Duodenal mucosa (tissue), 2 donors: ENCODE results near the gene PSMG4.
A peak's percentile ranks its signal among the peaks of the same experiment; 100 is the strongest.

Experiments used
- H3K27ac ChIP-seq: one replicate; pipeline ENCODE4 v1.7.0; 2013; ENCODE audit warnings: low read depth, low read length
- H3K27me3 ChIP-seq, 2 donors: one replicate each; pipeline ENCODE4 v1.7.0; 2013; ENCODE audit warnings: low read length in 2 of 2, control low read depth in 1 of 2; ENCODE audit not compliant: insufficient read depth in 2 of 2, control insufficient read depth in 1 of 2
- H3K36me3 ChIP-seq, 2 donors: one replicate each; pipeline ENCODE4 v1.7.0; 2013; ENCODE audit warnings: low read length in 2 of 2, control low read depth in 1 of 2; ENCODE audit not compliant: insufficient read depth in 2 of 2, control insufficient read depth in 1 of 2
- H3K4me1 ChIP-seq, 2 donors: one replicate each; pipeline ENCODE4 v1.7.0; 2013; ENCODE audit warnings: low read length in 2 of 2, control low read depth in 1 of 2; ENCODE audit not compliant: insufficient read depth in 2 of 2, control insufficient read depth in 1 of 2
- H3K4me3 ChIP-seq, 2 donors: one replicate each; pipeline ENCODE4 v1.7.0; 2013; ENCODE audit warnings: low read length in 2 of 2, low read depth in 1 of 2
- H3K9ac ChIP-seq, 2 donors: one replicate each; pipeline ENCODE4 v1.7.0; 2013; ENCODE audit warnings: low read length in 2 of 2, low read depth in 1 of 2
- H3K9me3 ChIP-seq, 2 donors: one replicate each; pipeline ENCODE4 v1.7.0; 2013; ENCODE audit warnings: low read length in 2 of 2, control low read depth in 1 of 2; ENCODE audit not compliant: control insufficient read depth in 1 of 2

The PSMG4 gene

DNA sequence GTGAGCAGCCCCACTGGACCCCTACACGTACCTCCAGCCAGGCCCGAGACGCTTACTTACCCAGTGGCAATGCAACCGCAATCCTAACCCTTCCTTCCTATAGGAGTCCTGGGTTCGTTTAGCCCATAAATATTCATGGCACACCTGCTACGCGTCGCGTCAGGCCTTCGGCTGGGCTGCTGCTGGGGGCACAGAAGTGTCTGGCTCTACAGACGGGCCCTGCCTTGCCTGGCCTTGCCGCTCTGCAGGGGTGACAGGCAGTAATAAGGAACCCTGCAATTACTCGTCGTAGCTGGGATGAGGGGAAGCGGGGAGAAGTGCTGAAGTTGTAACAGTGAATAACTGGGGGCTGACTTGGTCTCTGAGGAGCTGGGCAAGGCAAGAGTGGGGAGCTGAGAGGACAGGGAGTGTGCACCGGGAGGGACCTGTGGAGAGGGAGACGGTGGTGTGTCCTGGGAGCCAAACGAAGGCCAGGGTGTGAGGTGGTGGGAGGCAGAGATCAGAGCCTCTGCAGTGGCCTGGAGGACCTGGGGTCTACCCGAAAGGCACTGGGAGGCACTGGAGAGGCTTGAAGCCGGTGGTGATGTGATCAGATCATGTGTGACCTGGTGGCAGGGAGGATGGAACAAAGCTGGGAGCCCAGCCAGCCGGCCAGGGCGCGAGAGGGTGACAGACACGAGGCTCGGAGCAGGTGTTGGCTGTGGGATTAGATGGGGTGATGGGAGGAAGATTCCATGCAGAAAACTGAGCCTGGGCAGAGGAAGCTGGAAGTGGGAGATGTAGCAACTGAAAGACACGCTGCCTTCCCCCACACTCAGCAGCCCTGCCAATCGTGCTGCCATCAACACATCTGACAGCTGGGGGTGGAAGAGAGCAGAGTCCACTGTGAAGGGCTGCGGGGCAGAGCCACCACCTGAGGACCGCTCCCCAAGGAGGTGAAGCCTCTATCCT, 36.4 kb downstream of the PSMG4 start:
- H3K27ac ChIP-seq = no peak overlapping the region
- H3K4me3 ChIP-seq = no peak overlapping the region
- peaks cover 40 to 64% of the 10 kb centered on the region in 2 donors for H3K36me3 ChIP-seq
- peaks cover 10 to 14% of the 10 kb centered on the region in 2 donors for H3K4me1 ChIP-seq
- H3K9ac ChIP-seq = peak overlapping the region in 1 of 2 donors; percentile 43
- no peaks in the 10 kb centered on the region for H3K9me3 ChIP-seq
- H3K27me3 ChIP-seq = no peaks in the 10 kb centered on the region

GRCh38 chr6:3296078-3296477, 37.3 kb downstream of the PSMG4 start:
- Histone ChIP-seq H3K9me3 (no peaks in the 10 kb centered on the region), H3K36me3 (peaks cover 32 to 56% of the 10 kb centered on the region in 2 donors), H3K4me1 (peaks cover 10 to 14% of the 10 kb centered on the region in 2 donors), H3K27ac (no peak overlapping the region), H3K27me3 (no peaks in the 10 kb centered on the region), H3K9ac (peak overlapping the region in 1 of 2 donors; percentile 43), H3K4me3 (no peak overlapping the region)

DNA sequence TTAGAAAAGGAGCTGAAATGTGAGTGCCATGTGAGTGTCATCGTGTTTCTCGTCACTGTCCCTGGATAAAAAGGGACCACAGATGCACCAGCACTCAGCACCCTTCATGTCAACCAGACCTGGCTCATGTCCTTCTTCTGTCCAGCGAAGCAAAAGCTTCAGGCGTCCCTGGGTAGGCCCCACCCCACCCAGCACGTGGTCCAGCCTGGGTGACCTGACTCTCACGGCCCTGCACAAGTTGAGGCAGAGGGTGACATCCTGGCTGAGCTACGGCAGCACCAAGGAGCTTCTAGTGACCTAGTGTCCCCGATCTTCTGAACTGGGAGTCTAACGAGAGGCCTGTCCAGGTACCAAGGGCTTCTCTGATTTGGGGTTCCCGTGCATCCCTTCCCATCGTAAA, 37.8 kb downstream of the PSMG4 start:
- Histone ChIP-seq H3K36me3 (peaks cover 28 to 53% of the 10 kb centered on the region in 2 donors), H3K9me3 (no peaks in the 10 kb centered on the region), H3K4me1 (peaks cover 10 to 14% of the 10 kb centered on the region in 2 donors), H3K4me3 (no peak overlapping the region), H3K9ac (no peak overlapping the region), H3K27ac (no peak overlapping the region), H3K27me3 (no peaks in the 10 kb centered on the region)

GRCh38 chr6:3297006-3297405, 38.3 kb downstream of the PSMG4 start:
- H3K27ac ChIP-seq = no peak overlapping the region

DNA sequence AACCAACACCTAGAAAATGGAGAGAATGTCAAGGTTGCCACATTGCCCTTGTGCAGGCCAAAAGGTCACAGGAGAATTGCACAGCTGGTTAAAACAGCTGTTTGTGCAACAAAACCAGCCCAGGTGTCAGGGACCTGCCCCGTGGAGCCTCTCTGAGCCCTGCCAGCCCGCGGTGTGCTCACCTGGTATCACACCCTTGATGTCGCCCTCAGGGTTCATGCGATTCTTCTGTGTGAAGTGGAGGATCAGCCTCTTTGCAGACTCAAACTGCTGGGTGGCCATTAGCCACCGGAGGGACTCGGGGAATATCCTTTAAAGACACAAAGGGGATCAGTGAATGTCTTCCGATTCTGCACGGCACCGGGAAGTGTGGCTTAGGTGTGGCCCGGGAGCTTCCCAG, 39.2 kb downstream of the PSMG4 start:
- no peaks in the 10 kb centered on the region for H3K9me3 ChIP-seq
- H3K27me3 ChIP-seq = no peaks in the 10 kb centered on the region
- H3K9ac ChIP-seq = no peak overlapping the region
- H3K4me1 ChIP-seq = peaks cover 10 to 14% of the 10 kb centered on the region in 2 donors
- H3K4me3 ChIP-seq = no peak overlapping the region
- H3K27ac ChIP-seq = no peak overlapping the region
- H3K36me3 ChIP-seq = peaks cover 27 to 44% of the 10 kb centered on the region in 2 donors

More at GRCh38 chr6:3297006-3297405, 38.3 kb downstream of the PSMG4 start:
- Histone ChIP-seq H3K27me3 (no peaks in the 10 kb centered on the region), H3K9me3 (no peaks in the 10 kb centered on the region), H3K36me3 (peaks cover 27 to 53% of the 10 kb centered on the region in 2 donors), H3K4me3 (no peak overlapping the region), H3K9ac (no peak overlapping the region), H3K4me1 (peaks cover 10 to 14% of the 10 kb centered on the region in 2 donors)

- Histone ChIP-seq H3K9ac (no peak overlapping the region), H3K27me3 (no peaks in the 10 kb centered on the region), H3K4me1 (peaks cover 10 to 14% of the 10 kb centered on the region in 2 donors), H3K9me3 (no peaks in the 10 kb centered on the region), H3K27ac (no peak overlapping the region), H3K4me3 (no peak overlapping the region), H3K36me3 (peaks cover 27 to 34% of the 10 kb centered on the region in 2 donors)
Observed at GRCh38 chr6:3299221-3299620, 40.5 kb downstream of the PSMG4 start.

- Histone ChIP-seq H3K9me3 (no peaks in the 10 kb centered on the region), H3K4me3 (no peak overlapping the region), H3K4me1 (peaks cover 0 to under 1% of the 10 kb centered on the region in 2 donors), H3K27me3 (no peaks in the 10 kb centered on the region), H3K36me3 (peaks cover 11 to 36% of the 10 kb centered on the region in 2 donors), H3K27ac (no peak overlapping the region), H3K9ac (no peak overlapping the region)
Observed at GRCh38 chr6:3301506-3301905, 42.8 kb downstream of the PSMG4 start.

DNA sequence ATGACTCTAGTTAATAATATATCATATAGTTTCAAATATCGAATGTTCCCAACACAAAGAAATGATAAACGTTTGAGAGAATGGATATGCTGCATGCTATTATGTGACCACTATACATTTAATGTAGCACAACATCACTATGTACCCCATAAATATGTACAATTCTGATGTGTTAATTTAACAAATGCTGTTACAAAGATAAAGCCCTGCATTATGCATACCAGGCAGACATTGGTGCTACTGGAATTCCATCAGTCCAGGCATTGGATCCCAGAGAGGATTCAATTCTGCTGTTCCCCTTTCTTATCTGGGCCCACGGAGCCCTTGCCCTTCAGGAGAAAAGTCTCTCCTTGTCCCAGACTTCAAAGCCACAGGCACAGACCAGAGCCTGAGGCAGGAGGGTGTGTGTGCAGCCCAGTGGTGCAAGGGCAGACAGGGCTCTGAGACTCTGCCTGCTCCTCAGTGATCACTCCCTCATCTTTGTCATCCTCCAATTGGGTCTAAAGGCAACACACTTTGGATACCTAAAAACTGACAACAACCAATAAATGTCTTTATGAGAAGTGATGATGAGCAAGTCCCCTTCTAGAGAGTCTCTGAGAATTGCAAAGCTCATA, 45.2 kb downstream of the PSMG4 start:
- no peaks in the 10 kb centered on the region for H3K27me3 ChIP-seq
- H3K27ac ChIP-seq = no peak overlapping the region
- no peak overlapping the region for H3K4me3 ChIP-seq
- peaks cover 2 to 38% of the 10 kb centered on the region in 2 donors for H3K36me3 ChIP-seq
- H3K9ac ChIP-seq = no peak overlapping the region
- no peaks in the 10 kb centered on the region for H3K4me1 ChIP-seq
- H3K9me3 ChIP-seq = no peaks in the 10 kb centered on the region

- H3K4me1 ChIP-seq = no peaks in the 10 kb centered on the region
- H3K27me3 ChIP-seq = no peaks in the 10 kb centered on the region
- H3K9me3 ChIP-seq = no peaks in the 10 kb centered on the region
- no peak overlapping the region for H3K4me3 ChIP-seq
- H3K36me3 ChIP-seq = peaks cover 2 to 44% of the 10 kb centered on the region in 2 donors
- no peak overlapping the region for H3K9ac ChIP-seq
- H3K27ac ChIP-seq = no peak overlapping the region
Observed at GRCh38 chr6:3304500-3305215, 45.9 kb downstream of the PSMG4 start.

DNA sequence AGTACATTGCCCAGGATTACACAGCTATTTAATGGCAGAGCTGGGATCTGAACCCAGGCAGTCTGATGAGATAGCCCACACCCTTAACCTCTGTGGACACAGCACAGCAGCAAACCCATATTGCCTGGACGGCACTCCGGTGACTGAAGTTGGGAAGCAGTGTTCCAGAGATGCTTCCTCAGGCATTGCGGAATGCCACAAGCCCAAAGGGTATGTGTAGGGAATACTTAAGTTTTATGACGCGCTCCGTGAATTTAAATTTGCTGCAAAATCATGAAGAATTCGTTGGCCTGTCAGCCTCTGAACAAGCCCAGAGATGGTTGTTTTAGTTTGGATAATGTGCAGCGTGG, 46.4 kb downstream of the PSMG4 start:
- H3K9ac ChIP-seq = no peak overlapping the region
- H3K36me3 ChIP-seq = peaks cover 2 to 44% of the 10 kb centered on the region in 2 donors
- no peaks in the 10 kb centered on the region for H3K9me3 ChIP-seq
- H3K27ac ChIP-seq = no peak overlapping the region
- H3K4me1 ChIP-seq = no peaks in the 10 kb centered on the region
- no peak overlapping the region for H3K4me3 ChIP-seq
- H3K27me3 ChIP-seq = no peaks in the 10 kb centered on the region
